Stomach (tissue), 4 donors: ENCODE results near the gene TMC5.

ENCODE experiments used
- CTCF ChIP-seq, 7 experiments: fragments of 450-650 bp in 4 of 7; fragments of 200-600 bp in 3 of 7; sonication (generic) in 3 of 7; IDR thresholded peaks; one replicate each; pipeline ENCODE4 v1.5.1; 2016 to 2019; ENCODE audit warnings: antibody characterized with exemption in 7 of 7, control low read depth in 2 of 7, mild to moderate bottlenecking in 1 of 7
- POLR2A ChIP-seq, 4 donors: fragments of 450-650 bp; IDR thresholded peaks; one replicate each; pipeline ENCODE4 v1.6.1; 2016; ENCODE audit warnings: antibody characterized with exemption in 4 of 4, control low read depth in 2 of 4, mild to moderate bottlenecking in 1 of 4, moderate library complexity in 1 of 4

- TF ChIP-seq CTCF (IDR thresholded peaks at IDR 0.05) (no peak), POLR2A (IDR thresholded peaks at IDR 0.05) (no peak)
Observed at GRCh38 chr16:19406891-19407491, 10.7 kb upstream of the TMC5 start.
